Measurements from ENCODE around the gene GPC3. TPM values are rescaled to one million over a fixed set of nuclear protein-coding genes. Genes with fewer than 3 reads are reported as not detected.

Gene GPC3
- total RNA-seq, 3 donors from 2014 or later (not counting 1 experiment from before 2014, with no cell fraction given) = not detected

- Mint-ChIP-seq H3K27ac (no peak overlapping the region), H3K36me3 (no peaks in the 10 kb centered on the region), H3K4me1 (no peaks in the 10 kb centered on the region), H3K27me3 (ENCODE audit: low read depth in 2 of 2) (peaks cover 6% of the 10 kb centered on the region in 2 donors), H3K9me3 (peaks cover 0 to 3% of the 10 kb centered on the region in 2 donors), H3K4me3 (no peak overlapping the region)
- WGBS (ENCODE audit: insufficient coverage) = 80% methylated on average over 1 of the region's 2 CpGs
- no peaks in the 10 kb centered on the region for H3K4me1 ChIP-seq (ENCODE audit: control insufficient read depth, insufficient read depth, low read length)
- intact Hi-C loops (cut with micrococcal nuclease) = no loop called here
- H3K27ac ChIP-seq (ENCODE audit: low read length) = no peak overlapping the region
- H3K27me3 ChIP-seq (ENCODE audit: control insufficient read depth, insufficient read depth, low read length) = no peaks in the 10 kb centered on the region
- no peaks in the 10 kb centered on the region for H3K36me3 ChIP-seq (ENCODE audit: control insufficient read depth, insufficient read depth, low read length)
- no peaks in the 10 kb centered on the region for H3K9me3 ChIP-seq (ENCODE audit: control insufficient read depth, insufficient read depth, low read length)
- no peak for TF ChIP-seq CTCF (IDR thresholded peaks at IDR 0.05)
- ATAC-seq (no peak), DNase-seq (no peak)
- H3K4me3 ChIP-seq (ENCODE audit: low read length) = no peak overlapping the region
Measured at GRCh38 chrX:133555782-133556458, 429.5 kb downstream of the GPC3 start.

GRCh38 chrX:133550665-133551485, 434.5 kb downstream of the GPC3 start:
- H3K27me3 Mint-ChIP-seq (ENCODE audit: low read depth in 2 of 2) = peaks cover under 1 to 11% of the 10 kb centered on the region in 2 donors
- Histone ChIP-seq H3K4me1 (ENCODE audit: control insufficient read depth, insufficient read depth, low read length) (no peaks in the 10 kb centered on the region), H3K4me3 (ENCODE audit: low read length) (no peak overlapping the region), H3K9me3 (ENCODE audit: control insufficient read depth, insufficient read depth, low read length) (no peaks in the 10 kb centered on the region), H3K27ac (ENCODE audit: low read length) (no peak overlapping the region), H3K27me3 (ENCODE audit: control insufficient read depth, insufficient read depth, low read length) (no peaks in the 10 kb centered on the region), H3K36me3 (ENCODE audit: control insufficient read depth, insufficient read depth, low read length) (no peaks in the 10 kb centered on the region)
- H3K4me1 Mint-ChIP-seq = no peaks in the 10 kb centered on the region
- intact Hi-C loops (cut with micrococcal nuclease) = no loop called here
- H3K36me3 Mint-ChIP-seq = no peaks in the 10 kb centered on the region
- 73% methylated on average over 4 of the region's 4 CpGs for WGBS (ENCODE audit: insufficient coverage)
- no peak for TF ChIP-seq CTCF (IDR thresholded peaks at IDR 0.05)
- ATAC-seq (no peak), DNase-seq (no peak)
- H3K4me3 Mint-ChIP-seq = no peak overlapping the region
- H3K27ac Mint-ChIP-seq = no peak overlapping the region
- peaks cover 0 to 5% of the 10 kb centered on the region in 2 donors for H3K9me3 Mint-ChIP-seq

GRCh38 chrX:133549295-133549933, 436.0 kb downstream of the GPC3 start:
- peaks cover 0 to 6% of the 10 kb centered on the region in 2 donors for H3K27me3 Mint-ChIP-seq (ENCODE audit: low read depth in 2 of 2)
- no peaks in the 10 kb centered on the region for H3K36me3 Mint-ChIP-seq
- DNase-seq (no peak), ATAC-seq (no peak)
- Histone ChIP-seq H3K27ac (ENCODE audit: low read length) (no peak overlapping the region), H3K36me3 (ENCODE audit: control insufficient read depth, insufficient read depth, low read length) (no peaks in the 10 kb centered on the region), H3K4me1 (ENCODE audit: control insufficient read depth, insufficient read depth, low read length) (no peaks in the 10 kb centered on the region), H3K27me3 (ENCODE audit: control insufficient read depth, insufficient read depth, low read length) (no peaks in the 10 kb centered on the region), H3K4me3 (ENCODE audit: low read length) (no peak overlapping the region), H3K9me3 (ENCODE audit: control insufficient read depth, insufficient read depth, low read length) (no peaks in the 10 kb centered on the region)
- TF ChIP-seq CTCF (IDR thresholded peaks at IDR 0.05) = no peak
- intact Hi-C loops (cut with micrococcal nuclease) = no loop called here
- H3K27ac Mint-ChIP-seq = no peak overlapping the region
- H3K4me1 Mint-ChIP-seq = no peaks in the 10 kb centered on the region
- peaks cover 0 to 2% of the 10 kb centered on the region in 2 donors for H3K9me3 Mint-ChIP-seq
- H3K4me3 Mint-ChIP-seq = no peak overlapping the region

Measured in natural killer cell (primary cell).